ENCODE results near the gene RAPGEF2. TPM values are rescaled to one million over a fixed set of nuclear protein-coding genes. Genes with fewer than 3 reads are reported as not detected.
"Not testable (repeated sequence)": the region's sequence is repeated elsewhere in the genome, so short reads cannot be mapped to it uniquely, and the experiment has no call there.

Gene RAPGEF2
- total and polyA plus RNA-seq, 2 experiments from 2014 or later: 17.3 to 96.0 TPM

GRCh38 chr4:159370286-159370685 lies 267.4 kb downstream of the RAPGEF2 start:
- no peak for TF ChIP-seq CTCF (IDR thresholded peaks at IDR 0.05; ENCODE audit: low read depth, low read length)
- no peaks in the 10 kb centered on the region for H3K27me3 ChIP-seq
- H3K9me3 ChIP-seq (ENCODE audit: low read depth): no peaks in the 10 kb centered on the region
- no peak overlapping the region for H3K27ac ChIP-seq
- no peaks in the 10 kb centered on the region for H3K36me3 ChIP-seq
- peaks cover 7% of the 10 kb centered on the region for H3K4me1 ChIP-seq (ENCODE audit: low read depth)
- no peak for DNase-seq (ENCODE audit: low read depth in 1 of 2, low spot score in 1 of 2)
- no peak overlapping the region for H3K4me3 ChIP-seq

- TF ChIP-seq CTCF (IDR thresholded peaks at IDR 0.05; ENCODE audit: low read depth, low read length): no peak
- Histone ChIP-seq H3K27ac (peak overlapping the region; percentile 23), H3K36me3 (no peaks in the 10 kb centered on the region), H3K4me3 (no peak overlapping the region), H3K4me1 (ENCODE audit: low read depth) (peaks cover 7% of the 10 kb centered on the region), H3K27me3 (no peaks in the 10 kb centered on the region), H3K9me3 (ENCODE audit: low read depth) (no peaks in the 10 kb centered on the region)
- DNase-seq (ENCODE audit: low read depth in 1 of 2, low spot score in 1 of 2): peak in 1 of 2 donors; percentile 70
Observed at GRCh38 chr4:159374749-159375530, 272.1 kb downstream of the RAPGEF2 start.

- H3K27ac ChIP-seq: no peak overlapping the region
- no peaks in the 10 kb centered on the region for H3K36me3 ChIP-seq
- H3K4me1 ChIP-seq (ENCODE audit: low read depth): peaks cover 7% of the 10 kb centered on the region
- no peaks in the 10 kb centered on the region for H3K27me3 ChIP-seq
- no peak overlapping the region for H3K4me3 ChIP-seq
- no peak for TF ChIP-seq CTCF (IDR thresholded peaks at IDR 0.05; ENCODE audit: low read depth, low read length)
- no peaks in the 10 kb centered on the region for H3K9me3 ChIP-seq (ENCODE audit: low read depth)
- no peak for DNase-seq (ENCODE audit: low read depth in 1 of 2, low spot score in 1 of 2)
Observed at GRCh38 chr4:159376289-159376688, 273.4 kb downstream of the RAPGEF2 start.

GRCh38 chr4:159378056-159378616 lies 275.3 kb downstream of the RAPGEF2 start:
- TF ChIP-seq CTCF (IDR thresholded peaks at IDR 0.05; ENCODE audit: low read depth, low read length): no peak
- no peaks in the 10 kb centered on the region for H3K9me3 ChIP-seq (ENCODE audit: low read depth)
- H3K4me1 ChIP-seq (ENCODE audit: low read depth): peaks cover 15% of the 10 kb centered on the region
- no peak for DNase-seq (ENCODE audit: low read depth in 1 of 2, low spot score in 1 of 2)
- H3K36me3 ChIP-seq: no peaks in the 10 kb centered on the region
- no peaks in the 10 kb centered on the region for H3K27me3 ChIP-seq
- no peak overlapping the region for H3K4me3 ChIP-seq
- H3K27ac ChIP-seq: no peak overlapping the region

- H3K27ac ChIP-seq; H3K4me3 ChIP-seq; DNase-seq (ENCODE audit: low read depth in 1 of 2, low spot score in 1 of 2); H3K27me3 ChIP-seq; H3K36me3 ChIP-seq; H3K9me3 ChIP-seq (ENCODE audit: low read depth): not testable (repeated sequence)
- H3K4me1 ChIP-seq (ENCODE audit: low read depth): peaks cover 24% of the 10 kb centered on the region
Observed at GRCh38 chr4:159379064-159379463, 276.2 kb downstream of the RAPGEF2 start.

- Histone ChIP-seq H3K36me3 (no peaks in the 10 kb centered on the region), H3K9me3 (ENCODE audit: low read depth) (no peaks in the 10 kb centered on the region), H3K27ac (no peak overlapping the region), H3K27me3 (no peaks in the 10 kb centered on the region), H3K4me1 (ENCODE audit: low read depth) (peaks cover 27% of the 10 kb centered on the region), H3K4me3 (no peak overlapping the region)
- TF ChIP-seq CTCF (IDR thresholded peaks at IDR 0.05; ENCODE audit: low read depth, low read length): no peak
- no peak for DNase-seq (ENCODE audit: low read depth in 1 of 2, low spot score in 1 of 2)
Observed at GRCh38 chr4:159379836-159380235, 277.0 kb downstream of the RAPGEF2 start.
